GM23338 (cell line): ENCODE measurements around the gene INTS3. TPM values are rescaled to one million over a fixed set of nuclear protein-coding genes. Genes with fewer than 3 reads are reported as not detected.

ENCODE experiments used
- ATAC-seq: fragments of 200-7000 bp; cut with Tn5 transposase; 3 replicates; pipeline ENCODE4 v1.9.1; 2020
- DNase-seq: peaks from one replicate; pipeline ENCODE4 v3.0.0-alpha.2; 2015; ENCODE audit warnings: low spot score
- H2AFZ ChIP-seq: fragments of 200-600 bp; sonication (generic); 2 replicates; pipeline ENCODE4 v1.8.0; 2016; ENCODE audit warnings: antibody characterized with exemption, mild to moderate bottlenecking, moderate library complexity
- H3F3A ChIP-seq: fragments of 200-600 bp; sonication (generic); replicated peaks from 2 replicates; pipeline ENCODE4 v1.8.0; 2017; ENCODE audit warnings: antibody characterized with exemption, mixed run types, low read depth
- H3K27ac ChIP-seq: fragments of 200-600 bp; sonication (generic); 2 replicates; pipeline ENCODE4 v1.6.1; 2016; ENCODE audit warnings: low read depth
- H3K27me3 ChIP-seq: fragments of 200-600 bp; sonication (generic); 2 replicates; pipeline ENCODE4 v1.8.0; 2016; ENCODE audit warnings: mild to moderate bottlenecking, mixed run types, moderate library complexity; ENCODE audit not compliant: insufficient read depth
- H3K36me3 ChIP-seq: fragments of 200-600 bp; sonication (generic); 2 replicates; pipeline ENCODE4 v1.8.0; 2016; ENCODE audit warnings: mild to moderate bottlenecking; ENCODE audit not compliant: insufficient read depth
- H3K4me1 ChIP-seq: fragments of 200-600 bp; sonication (generic); 2 replicates; pipeline ENCODE4 v1.8.0; 2016; ENCODE audit warnings: mild to moderate bottlenecking, moderate library complexity; ENCODE audit not compliant: insufficient read depth
- H3K4me2 ChIP-seq: fragments of 200-600 bp; sonication (generic); 2 replicates; pipeline ENCODE4 v1.7.1; 2017; ENCODE audit warnings: mixed run types
- H3K4me3 ChIP-seq: fragments of 200-600 bp; sonication (generic); 2 replicates; pipeline ENCODE4 v1.6.1; 2016; ENCODE audit warnings: mixed run types
- H3K79me2 ChIP-seq: fragments of 200-600 bp; sonication (generic); replicated peaks from 2 replicates; pipeline ENCODE4 v1.8.0; 2017; ENCODE audit warnings: mild to moderate bottlenecking; ENCODE audit not compliant: insufficient read depth
- H3K9me2 ChIP-seq: fragments of 200-600 bp; sonication (generic); 2 replicates; pipeline ENCODE4 v1.8.0; 2017; ENCODE audit not compliant: insufficient read depth
- H4K20me1 ChIP-seq: fragments of 200-600 bp; sonication (generic); replicated peaks from 2 replicates; pipeline ENCODE4 v1.8.0; 2017; ENCODE audit warnings: mild to moderate bottlenecking; ENCODE audit not compliant: insufficient read depth
- H3K27ac Mint-ChIP-seq: 2 replicates; pipeline ENCODE4 v1.8.0; 2020; ENCODE audit warnings: inconsistent platforms, mild to moderate bottlenecking, moderate library complexity, mixed read lengths
- H3K27me3 Mint-ChIP-seq: 3 replicates; pipeline ENCODE4 v1.8.0; 2022; ENCODE audit warnings: low read depth, mild to moderate bottlenecking, moderate library complexity, mixed read lengths, inconsistent platforms; ENCODE audit not compliant: insufficient read depth, poor library complexity
- H3K36me3 Mint-ChIP-seq: 3 replicates; pipeline ENCODE4 v1.8.0; 2021; ENCODE audit warnings: low read depth, mild to moderate bottlenecking, inconsistent platforms, moderate library complexity, mixed read lengths
- H3K4me1 Mint-ChIP-seq: 3 replicates; pipeline ENCODE4 v1.8.0; 2020; ENCODE audit warnings: mild to moderate bottlenecking, inconsistent platforms, mixed read lengths
- H3K4me3 Mint-ChIP-seq: 3 replicates; pipeline ENCODE4 v1.8.0; 2021; ENCODE audit warnings: moderate library complexity, mild to moderate bottlenecking, inconsistent platforms, mixed read lengths
- H3K9me3 Mint-ChIP-seq: 3 replicates; pipeline ENCODE4 v1.8.0; 2020; ENCODE audit warnings: moderate library complexity, mild to moderate bottlenecking, inconsistent platforms, mixed read lengths
- CREB1 ChIP-seq: fragments of 250-450 bp; sonication (Bioruptor Pico); IDR thresholded peaks from 2 replicates; pipeline ENCODE4 v1.5.0; 2020; ENCODE audit warnings: low read depth, mild to moderate bottlenecking, moderate library complexity
- ETS1 ChIP-seq: IDR thresholded peaks from 2 replicates; pipeline ENCODE4 v1.6.1; 2016; ENCODE audit warnings: antibody characterized with exemption
- EZH2 ChIP-seq: fragments of 200-600 bp; sonication (generic); IDR thresholded peaks from one replicate; pipeline ENCODE4 v1.8.0; 2017; ENCODE audit warnings: antibody characterized with exemption, mild to moderate bottlenecking, low read depth; ENCODE audit not compliant: unreplicated experiment
- REST ChIP-seq: IDR thresholded peaks from one replicate; pipeline ENCODE4 v1.6.1; 2018; ENCODE audit warnings: antibody characterized with exemption; ENCODE audit not compliant: unreplicated experiment
- STAT1 ChIP-seq: IDR thresholded peaks from one replicate; pipeline ENCODE4 v1.6.1; 2016; ENCODE audit warnings: antibody characterized with exemption; ENCODE audit not compliant: unreplicated experiment
- ZNF331 ChIP-seq: fragments of 250-450 bp; sonication (Bioruptor Pico); IDR thresholded peaks from 2 replicates; pipeline ENCODE4 v1.5.0; 2020; ENCODE audit warnings: low read depth, mild to moderate bottlenecking, moderate library complexity
- polyA plus RNA-seq: library from polyadenylated mRNA; unstranded; fragments of >200 nt; fragmentation: Nextera tagmentation; extraction: Ambion mirVana; gene quantifications from 2 replicates; pipeline ENCODE4 v1.2.1, GENCODE V29; 2016
- total RNA-seq: library from RNA; depleted of rRNA; stranded (reverse); fragments of >200 nt; shearing (Covaris generic); gene quantifications from 2 replicates; pipeline ENCODE4 v1.2.3, GENCODE V29; 2014

Gene INTS3
- total and polyA plus RNA-seq, 2 experiments from 2014 or later = 22.7 to 51.3 TPM

- DNase-seq = no peak
- Mint-ChIP-seq H3K4me3 (no peak overlapping the region), H3K9me3 (no peaks in the 10 kb centered on the region), H3K36me3 (peaks cover 5% of the 10 kb centered on the region; the same call in 1 of the 3 replicates), H3K27ac (no peak overlapping the region), H3K4me1 (peaks cover 19% of the 10 kb centered on the region), H3K27me3 (peaks cover 9% of the 10 kb centered on the region)
- H3K36me3 ChIP-seq = no peaks in the 10 kb centered on the region
- H3K4me3 ChIP-seq = no peak overlapping the region
- 0 out of 2 replicates have a peak, but pooled peaks cover 5% of the 10 kb centered on the region for H3F3A ChIP-seq
- ATAC-seq = no peak
- peaks cover 7% of the 10 kb centered on the region; the same call in 1 of the 2 replicates for H3K4me1 ChIP-seq
- H4K20me1 ChIP-seq = 0 out of 2 replicates have a peak, but pooled peaks cover 3% of the 10 kb centered on the region
- H3K27me3 ChIP-seq = no peaks in the 10 kb centered on the region
- H2AFZ ChIP-seq = no peak overlapping the region
- no peak overlapping the region for H3K4me2 ChIP-seq
- H3K9me2 ChIP-seq = no peaks in the 10 kb centered on the region
- no peaks in the 10 kb centered on the region for H3K79me2 ChIP-seq
- no peak overlapping the region for H3K27ac ChIP-seq
- no peak for TF ChIP-seq EZH2
Observed at GRCh38 chr1:153800516-153800915, 72.7 kb downstream of the INTS3 start.

- H3K9me2 ChIP-seq = no peaks in the 10 kb centered on the region
- 0 out of 2 replicates have a peak, but pooled peaks cover 5% of the 10 kb centered on the region for H3F3A ChIP-seq
- H3K4me1 Mint-ChIP-seq = peaks cover 19% of the 10 kb centered on the region
- no peak overlapping the region for H3K4me3 ChIP-seq
- H3K9me3 Mint-ChIP-seq = no peaks in the 10 kb centered on the region
- H3K4me1 ChIP-seq = peaks cover 7% of the 10 kb centered on the region; the same call in 1 of the 2 replicates
- no peak overlapping the region for H3K27ac Mint-ChIP-seq
- no peaks in the 10 kb centered on the region for H3K36me3 ChIP-seq
- no peaks in the 10 kb centered on the region for H3K27me3 ChIP-seq
- ATAC-seq = no peak
- H3K4me2 ChIP-seq = no peak overlapping the region
- H2AFZ ChIP-seq = no peak overlapping the region
- no peaks in the 10 kb centered on the region for H3K79me2 ChIP-seq
- 0 out of 2 replicates have a peak, but pooled peaks cover 3% of the 10 kb centered on the region for H4K20me1 ChIP-seq
- TF ChIP-seq ZNF331 (CRISPR knock-in tag) (no peak), CREB1 (no peak), ETS1 (no peak), EZH2 (no peak), STAT1 (no peak), REST (no peak)
- H3K27me3 Mint-ChIP-seq = peaks cover 9% of the 10 kb centered on the region
- DNase-seq = no peak
- H3K27ac ChIP-seq = no peak overlapping the region
- H3K4me3 Mint-ChIP-seq = no peak overlapping the region
- H3K36me3 Mint-ChIP-seq = peaks cover 5% of the 10 kb centered on the region; the same call in 1 of the 3 replicates
Observed at GRCh38 chr1:153801028-153801625, 73.3 kb downstream of the INTS3 start.
